Osteocyte (in vitro differentiated cells): ENCODE measurements around the gene GRPEL2. TPM values are rescaled to one million over a fixed set of nuclear protein-coding genes. Genes with fewer than 3 reads are reported as not detected.

Source experiments
- DNase-seq: peaks from one replicate; pipeline ENCODE4 v3.0.0; 2021; ENCODE audit warnings: mixed read lengths; ENCODE audit not compliant: unreplicated experiment; ENCODE audit errors: extremely low spot score
- H3K27ac Mint-ChIP-seq: one replicate; pipeline ENCODE4 v1.8.0; 2021; ENCODE audit warnings: mild to moderate bottlenecking, mixed read lengths; ENCODE audit not compliant: unreplicated experiment
- H3K27me3 Mint-ChIP-seq: one replicate; pipeline ENCODE4 v1.8.0; 2021; ENCODE audit warnings: mixed read lengths; ENCODE audit not compliant: unreplicated experiment
- H3K36me3 Mint-ChIP-seq: one replicate; pipeline ENCODE4 v1.8.0; 2021; ENCODE audit warnings: mixed read lengths; ENCODE audit not compliant: unreplicated experiment
- H3K4me1 Mint-ChIP-seq: one replicate; pipeline ENCODE4 v1.8.0; 2021; ENCODE audit warnings: mixed read lengths; ENCODE audit not compliant: unreplicated experiment
- H3K4me3 Mint-ChIP-seq: one replicate; pipeline ENCODE4 v1.8.0; 2021; ENCODE audit warnings: mild to moderate bottlenecking, moderate library complexity, mixed read lengths; ENCODE audit not compliant: unreplicated experiment
- H3K9me3 Mint-ChIP-seq: one replicate; pipeline ENCODE4 v1.8.0; 2021; ENCODE audit warnings: mixed read lengths; ENCODE audit not compliant: unreplicated experiment
- CTCF ChIP-seq: fragments of 200-600 bp; sonication (generic); IDR thresholded peaks from 2 replicates; pipeline ENCODE4 v1.5.0; 2021; ENCODE audit warnings: antibody characterized with exemption, mild to moderate bottlenecking, moderate library complexity
- total RNA-seq: library from RNA; stranded (reverse); gene quantifications from 2 replicates; pipeline ENCODE4 v1.2.1, GENCODE V29; 2021

The GRPEL2 gene
- total RNA-seq, 1 donor from 2014 or later: 25.2 TPM

DNA sequence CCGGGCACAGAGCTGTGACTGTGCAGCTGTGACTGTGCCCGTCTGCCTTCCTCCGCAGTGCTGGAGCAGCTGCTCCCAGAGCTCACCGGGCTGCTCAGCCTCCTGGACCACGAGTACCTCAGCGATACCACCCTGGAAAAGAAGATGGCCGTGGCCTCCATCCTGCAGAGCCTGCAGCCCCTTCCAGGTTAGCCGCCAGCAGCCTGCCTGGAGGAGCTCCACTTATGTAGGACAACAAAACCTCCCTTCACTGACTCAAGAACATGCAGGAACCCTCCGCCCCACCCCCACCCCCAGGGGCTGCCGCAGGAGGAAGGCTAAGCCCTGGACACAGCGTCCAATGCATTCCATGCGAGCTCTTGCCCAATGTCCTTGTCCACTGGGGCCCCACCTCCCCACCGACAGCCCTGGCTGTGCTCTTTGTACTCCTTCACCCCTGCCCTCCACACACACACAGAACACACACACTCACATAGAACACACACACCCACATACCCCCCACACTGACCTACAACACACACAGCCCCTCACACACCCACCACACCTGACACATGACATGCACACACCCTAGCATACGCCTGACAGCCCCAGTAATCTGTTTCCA lies 45.7 kb upstream of the GRPEL2 start:
- no peak for DNase-seq
- Mint-ChIP-seq H3K27ac (no peak overlapping the region), H3K27me3 (peaks cover 5% of the 10 kb centered on the region), H3K4me3 (no peak overlapping the region), H3K4me1 (no peaks in the 10 kb centered on the region), H3K9me3 (no peaks in the 10 kb centered on the region), H3K36me3 (no peaks in the 10 kb centered on the region)
- no peak for TF ChIP-seq CTCF

DNA sequence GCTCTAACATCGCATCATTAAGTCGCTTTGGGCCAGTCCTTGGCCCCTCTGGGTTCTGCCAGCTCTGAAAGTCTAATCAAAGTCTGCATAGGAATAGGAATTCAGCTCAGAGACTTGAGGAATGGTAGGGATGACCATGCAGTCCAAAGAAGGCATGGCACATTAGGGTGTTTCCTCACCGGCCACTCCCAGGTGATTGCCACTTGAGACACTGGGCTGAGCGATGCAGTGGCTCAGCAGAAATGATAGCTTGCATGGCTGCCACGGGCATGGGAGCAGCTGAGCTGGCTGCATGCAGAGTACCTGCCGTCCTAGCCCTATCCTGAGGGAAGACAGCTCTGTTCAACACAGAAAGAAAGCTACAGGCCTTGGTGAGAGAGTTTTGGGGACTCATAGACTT lies 44.9 kb upstream of the GRPEL2 start:
- no peaks in the 10 kb centered on the region for H3K27me3 Mint-ChIP-seq
- no peak overlapping the region for H3K27ac Mint-ChIP-seq
- no peak overlapping the region for H3K4me3 Mint-ChIP-seq
- no peaks in the 10 kb centered on the region for H3K4me1 Mint-ChIP-seq
- no peaks in the 10 kb centered on the region for H3K9me3 Mint-ChIP-seq
- no peak for DNase-seq
- no peaks in the 10 kb centered on the region for H3K36me3 Mint-ChIP-seq
- TF ChIP-seq CTCF: no peak

GRCh38 chr5:149301049-149301743 lies 44.1 kb upstream of the GRPEL2 start:
- TF ChIP-seq CTCF: no peak
- Mint-ChIP-seq H3K27me3 (no peaks in the 10 kb centered on the region), H3K4me1 (no peaks in the 10 kb centered on the region), H3K9me3 (no peaks in the 10 kb centered on the region), H3K27ac (no peak overlapping the region), H3K4me3 (no peak overlapping the region), H3K36me3 (no peaks in the 10 kb centered on the region)
- no peak for DNase-seq

DNA sequence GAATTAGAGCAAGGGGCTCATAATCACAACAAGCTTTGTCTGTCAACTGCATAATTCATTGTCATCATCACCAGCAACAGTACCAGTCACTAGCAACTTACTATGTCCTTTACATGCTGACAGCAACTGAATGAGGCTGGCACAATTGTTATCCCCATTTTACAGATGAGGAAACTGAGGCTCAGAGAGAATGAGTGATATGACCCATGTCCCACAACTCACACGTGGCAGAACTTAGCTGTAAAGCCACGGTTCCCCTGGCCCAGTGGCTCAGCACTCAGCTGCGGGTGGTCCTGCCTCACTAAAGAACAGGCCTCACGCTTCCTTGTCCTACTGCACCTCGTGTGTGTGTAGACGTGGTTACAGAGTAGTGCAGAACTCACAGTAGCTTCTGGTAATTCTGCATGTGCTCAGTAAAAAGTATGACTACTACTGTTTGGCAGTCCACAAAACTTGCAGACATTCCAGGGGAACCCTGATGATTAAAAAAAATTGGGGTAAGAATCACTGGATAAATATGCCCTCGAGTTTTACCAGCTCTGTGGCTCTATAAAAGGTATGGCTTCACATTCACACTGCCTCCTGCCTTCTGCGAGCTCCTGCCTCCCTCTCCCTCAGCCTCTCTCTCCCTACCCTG lies 43.4 kb upstream of the GRPEL2 start:
- DNase-seq: no peak
- H3K9me3 Mint-ChIP-seq: no peaks in the 10 kb centered on the region
- TF ChIP-seq CTCF: no peak
- H3K4me1 Mint-ChIP-seq: no peaks in the 10 kb centered on the region
- H3K4me3 Mint-ChIP-seq: no peak overlapping the region
- no peak overlapping the region for H3K27ac Mint-ChIP-seq
- H3K27me3 Mint-ChIP-seq: no peaks in the 10 kb centered on the region
- no peaks in the 10 kb centered on the region for H3K36me3 Mint-ChIP-seq

GRCh38 chr5:149302641-149303040 lies 42.7 kb upstream of the GRPEL2 start:
- no peaks in the 10 kb centered on the region for H3K27me3 Mint-ChIP-seq
- no peak for TF ChIP-seq CTCF

More at GRCh38 chr5:149302641-149303040, 42.7 kb upstream of the GRPEL2 start:
- no peak overlapping the region for H3K4me3 Mint-ChIP-seq
- no peaks in the 10 kb centered on the region for H3K4me1 Mint-ChIP-seq
- no peaks in the 10 kb centered on the region for H3K36me3 Mint-ChIP-seq
- H3K9me3 Mint-ChIP-seq: no peaks in the 10 kb centered on the region
- no peak overlapping the region for H3K27ac Mint-ChIP-seq
- no peak for DNase-seq
